Measurements from ENCODE around the gene BMP6. TPM values are rescaled to one million over a fixed set of nuclear protein-coding genes. Genes with fewer than 3 reads are reported as not detected.

The BMP6 gene
- total RNA-seq, 1 donor from 2014 or later = not detected

DNA sequence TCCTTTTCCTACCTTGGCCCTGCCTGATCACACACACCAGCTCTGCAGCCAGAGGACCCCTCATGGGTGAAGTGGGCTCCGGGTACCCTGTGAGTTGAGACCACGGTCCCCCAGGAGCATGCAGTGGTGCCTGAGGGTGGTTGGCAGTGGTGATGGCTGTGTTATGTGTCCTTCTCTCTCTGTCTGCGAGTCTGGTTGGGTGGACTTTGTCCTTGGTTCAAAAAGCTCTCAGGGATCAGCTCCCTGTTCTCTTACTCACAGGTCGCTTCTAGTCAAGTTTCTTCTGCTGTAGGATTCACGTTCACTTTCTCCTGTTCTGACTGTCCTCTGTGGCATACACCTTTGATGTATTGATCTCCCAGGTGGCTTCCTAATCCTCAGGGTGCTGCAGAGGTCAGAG is 100.1 kb downstream of the BMP6 start:
- no peaks in the 10 kb centered on the region for H3K36me3 Mint-ChIP-seq (ENCODE audit: unreplicated experiment)
- H3K27me3 Mint-ChIP-seq (ENCODE audit: unreplicated experiment) = no peaks in the 10 kb centered on the region
- no peak overlapping the region for H3K4me3 Mint-ChIP-seq (ENCODE audit: unreplicated experiment)
- H3K4me1 Mint-ChIP-seq (ENCODE audit: unreplicated experiment) = peaks cover 2% of the 10 kb centered on the region
- no peaks in the 10 kb centered on the region for H3K9me3 Mint-ChIP-seq (ENCODE audit: unreplicated experiment)
- no peak overlapping the region for H3K27ac Mint-ChIP-seq (ENCODE audit: unreplicated experiment)
- TF ChIP-seq, protein P1, sequence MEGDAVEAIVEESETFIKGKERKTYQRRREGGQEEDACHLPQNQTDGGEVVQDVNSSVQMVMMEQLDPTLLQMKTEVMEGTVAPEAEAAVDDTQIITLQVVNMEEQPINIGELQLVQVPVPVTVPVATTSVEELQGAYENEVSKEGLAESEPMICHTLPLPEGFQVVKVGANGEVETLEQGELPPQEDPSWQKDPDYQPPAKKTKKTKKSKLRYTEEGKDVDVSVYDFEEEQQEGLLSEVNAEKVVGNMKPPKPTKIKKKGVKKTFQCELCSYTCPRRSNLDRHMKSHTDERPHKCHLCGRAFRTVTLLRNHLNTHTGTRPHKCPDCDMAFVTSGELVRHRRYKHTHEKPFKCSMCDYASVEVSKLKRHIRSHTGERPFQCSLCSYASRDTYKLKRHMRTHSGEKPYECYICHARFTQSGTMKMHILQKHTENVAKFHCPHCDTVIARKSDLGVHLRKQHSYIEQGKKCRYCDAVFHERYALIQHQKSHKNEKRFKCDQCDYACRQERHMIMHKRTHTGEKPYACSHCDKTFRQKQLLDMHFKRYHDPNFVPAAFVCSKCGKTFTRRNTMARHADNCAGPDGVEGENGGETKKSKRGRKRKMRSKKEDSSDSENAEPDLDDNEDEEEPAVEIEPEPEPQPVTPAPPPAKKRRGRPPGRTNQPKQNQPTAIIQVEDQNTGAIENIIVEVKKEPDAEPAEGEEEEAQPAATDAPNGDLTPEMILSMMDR (IDR thresholded peaks at IDR 0.05) = no peak
- no peak for DNase-seq (ENCODE audit: extremely low spot score, unreplicated experiment)

DNA sequence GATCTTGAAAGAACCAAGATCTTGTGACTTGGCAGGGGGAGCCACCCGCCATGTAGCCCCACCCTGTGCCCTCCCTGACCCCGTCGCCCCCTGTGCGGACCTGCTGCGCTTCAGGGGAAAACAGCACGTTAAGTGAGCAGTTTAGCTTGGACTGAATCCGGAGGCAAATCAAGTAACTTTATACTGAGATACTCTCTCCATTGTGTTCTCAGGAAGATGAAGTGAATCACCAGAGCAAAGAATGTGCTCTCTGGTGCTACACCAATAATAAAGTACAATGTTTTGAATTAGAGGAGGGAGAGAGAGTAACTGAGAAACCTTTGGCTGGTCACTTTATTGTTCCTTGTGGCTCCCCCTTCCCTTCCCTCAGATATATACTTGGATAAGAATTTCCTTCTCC is 101.2 kb downstream of the BMP6 start:
- Mint-ChIP-seq H3K4me1 (ENCODE audit: unreplicated experiment) (peaks cover 2% of the 10 kb centered on the region), H3K4me3 (ENCODE audit: unreplicated experiment) (no peak overlapping the region), H3K27ac (ENCODE audit: unreplicated experiment) (no peak overlapping the region), H3K27me3 (ENCODE audit: unreplicated experiment) (no peaks in the 10 kb centered on the region), H3K36me3 (ENCODE audit: unreplicated experiment) (no peaks in the 10 kb centered on the region), H3K9me3 (ENCODE audit: unreplicated experiment) (no peaks in the 10 kb centered on the region)
- TF ChIP-seq, protein P1 (IDR thresholded peaks at IDR 0.05) = no peak
- no peak for DNase-seq (ENCODE audit: extremely low spot score, unreplicated experiment)

DNA sequence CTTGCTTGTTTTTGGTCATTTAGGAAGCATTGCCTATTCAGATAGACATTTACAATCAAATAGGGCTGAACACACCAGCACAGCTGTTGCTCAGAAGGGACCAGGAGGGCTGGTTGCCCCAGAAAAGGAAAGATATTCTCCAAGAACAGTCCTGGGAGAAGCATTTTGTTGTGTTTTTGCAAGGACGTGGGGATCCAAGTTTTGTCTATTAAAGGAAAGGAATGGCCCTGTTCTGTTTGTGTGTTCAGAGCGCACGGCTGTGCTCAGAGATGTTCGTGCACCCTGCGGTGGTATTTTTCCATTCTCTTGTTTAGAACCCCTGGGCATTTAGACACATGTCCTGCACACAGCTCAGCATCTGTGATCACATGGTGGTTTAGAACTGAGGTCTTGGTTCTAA is 102.2 kb downstream of the BMP6 start:
- H3K9me3 Mint-ChIP-seq (ENCODE audit: unreplicated experiment) = no peaks in the 10 kb centered on the region
- TF ChIP-seq, protein P1 (IDR thresholded peaks at IDR 0.05) = no peak

DNA sequence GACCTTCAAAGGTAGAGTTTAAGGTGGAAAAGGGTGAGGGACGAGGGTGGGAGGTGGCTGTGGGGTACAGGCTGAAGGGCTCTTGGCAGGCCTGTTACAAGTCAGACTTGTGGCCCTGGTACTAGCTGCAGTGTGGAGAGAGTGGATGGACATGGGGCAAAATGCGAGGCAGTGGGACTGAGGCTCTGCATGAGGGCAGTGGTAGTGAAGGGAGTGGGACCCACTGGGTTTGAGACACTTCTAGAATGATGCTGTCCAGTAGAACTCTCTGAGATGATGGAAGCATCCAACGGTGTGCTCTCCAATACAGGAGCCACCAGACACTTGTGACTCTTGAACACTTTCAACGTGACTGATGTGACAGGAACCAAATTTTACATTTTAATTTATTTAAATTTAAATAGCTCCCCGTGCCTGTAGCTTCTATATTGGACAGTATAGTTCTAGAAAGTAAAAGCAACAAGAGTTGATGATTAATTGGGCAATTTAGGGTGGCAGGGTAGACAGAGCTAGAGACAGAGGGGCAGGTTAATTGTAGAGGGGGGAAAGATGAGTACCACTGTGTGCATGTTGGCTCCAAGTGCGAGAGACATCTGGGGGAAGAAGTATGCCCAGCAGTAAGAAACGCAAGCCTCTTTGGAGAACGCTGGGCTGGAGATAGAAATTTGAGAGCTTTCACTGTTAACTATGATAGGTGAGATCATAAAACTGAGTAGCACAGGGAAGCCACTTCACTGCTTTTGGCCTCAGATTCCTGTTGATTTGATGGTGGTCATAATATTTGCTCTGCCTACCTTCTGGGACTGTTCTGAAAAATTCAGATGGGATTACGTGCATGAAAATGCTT is 107.2 kb downstream of the BMP6 start:
- H3K36me3 Mint-ChIP-seq (ENCODE audit: unreplicated experiment) = no peaks in the 10 kb centered on the region
- no peaks in the 10 kb centered on the region for H3K4me1 Mint-ChIP-seq (ENCODE audit: unreplicated experiment)
- no peaks in the 10 kb centered on the region for H3K9me3 Mint-ChIP-seq (ENCODE audit: unreplicated experiment)
- H3K27ac Mint-ChIP-seq (ENCODE audit: unreplicated experiment) = no peak overlapping the region
- H3K4me3 Mint-ChIP-seq (ENCODE audit: unreplicated experiment) = no peak overlapping the region
- TF ChIP-seq, protein P1 (IDR thresholded peaks at IDR 0.05) = no peak
- no peak for DNase-seq (ENCODE audit: extremely low spot score, unreplicated experiment)
- peaks cover 2% of the 10 kb centered on the region for H3K27me3 Mint-ChIP-seq (ENCODE audit: unreplicated experiment)

More for the DNA sequence above, 102.2 kb downstream of the BMP6 start:
- peaks cover 2% of the 10 kb centered on the region for H3K4me1 Mint-ChIP-seq (ENCODE audit: unreplicated experiment)
- no peak for DNase-seq (ENCODE audit: extremely low spot score, unreplicated experiment)
- H3K27ac Mint-ChIP-seq (ENCODE audit: unreplicated experiment) = no peak overlapping the region
- no peak overlapping the region for H3K4me3 Mint-ChIP-seq (ENCODE audit: unreplicated experiment)
- peaks cover 2% of the 10 kb centered on the region for H3K27me3 Mint-ChIP-seq (ENCODE audit: unreplicated experiment)
- H3K36me3 Mint-ChIP-seq (ENCODE audit: unreplicated experiment) = no peaks in the 10 kb centered on the region

DNA sequence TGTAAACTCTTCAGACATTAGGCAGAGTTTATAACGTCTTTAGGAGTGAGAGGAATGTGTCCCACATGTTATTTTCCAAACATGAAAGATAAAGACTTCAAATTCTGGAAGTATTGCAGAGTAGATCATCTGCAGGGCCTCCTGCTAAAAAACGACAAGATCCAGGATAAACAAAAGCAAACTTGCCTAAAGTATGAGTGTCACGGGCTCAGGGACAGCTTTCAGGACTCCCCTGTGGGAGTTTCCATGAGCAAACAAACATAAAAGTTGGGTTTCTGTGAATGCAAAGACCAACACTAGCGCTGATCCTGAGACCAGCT is 107.8 kb downstream of the BMP6 start:
- Mint-ChIP-seq H3K36me3 (ENCODE audit: unreplicated experiment) (no peaks in the 10 kb centered on the region), H3K27me3 (ENCODE audit: unreplicated experiment) (peaks cover 2% of the 10 kb centered on the region), H3K9me3 (ENCODE audit: unreplicated experiment) (no peaks in the 10 kb centered on the region), H3K4me1 (ENCODE audit: unreplicated experiment) (no peaks in the 10 kb centered on the region), H3K27ac (ENCODE audit: unreplicated experiment) (no peak overlapping the region), H3K4me3 (ENCODE audit: unreplicated experiment) (no peak overlapping the region)
- TF ChIP-seq, protein P1 (IDR thresholded peaks at IDR 0.05) = no peak
- DNase-seq (ENCODE audit: extremely low spot score, unreplicated experiment) = no peak
